Subcutaneous adipose tissue (tissue), 4 donors: ENCODE results near the gene CTDP1. TPM values are rescaled to one million over a fixed set of nuclear protein-coding genes. Genes with fewer than 3 reads are reported as not detected.

Source experiments
- total RNA-seq, 4 donors: library from RNA; depleted of rRNA; stranded (reverse); fragments of >200 nt; gene quantifications; one replicate each; pipeline ENCODE4 v1.1.0, GENCODE V29; 2016
- TF ChIP-seq, protein P1 (sequence below): fragments of 450-650 bp; IDR thresholded peaks from one replicate; pipeline ENCODE4 v1.5.1; 2016; ENCODE audit warnings: low read depth, mild to moderate bottlenecking, control low read depth, antibody characterized with exemption, moderate library complexity

The CTDP1 gene
- total RNA-seq, 4 donors from 2014 or later: 11.3 to 19.2 (median 16.2) TPM

DNA sequence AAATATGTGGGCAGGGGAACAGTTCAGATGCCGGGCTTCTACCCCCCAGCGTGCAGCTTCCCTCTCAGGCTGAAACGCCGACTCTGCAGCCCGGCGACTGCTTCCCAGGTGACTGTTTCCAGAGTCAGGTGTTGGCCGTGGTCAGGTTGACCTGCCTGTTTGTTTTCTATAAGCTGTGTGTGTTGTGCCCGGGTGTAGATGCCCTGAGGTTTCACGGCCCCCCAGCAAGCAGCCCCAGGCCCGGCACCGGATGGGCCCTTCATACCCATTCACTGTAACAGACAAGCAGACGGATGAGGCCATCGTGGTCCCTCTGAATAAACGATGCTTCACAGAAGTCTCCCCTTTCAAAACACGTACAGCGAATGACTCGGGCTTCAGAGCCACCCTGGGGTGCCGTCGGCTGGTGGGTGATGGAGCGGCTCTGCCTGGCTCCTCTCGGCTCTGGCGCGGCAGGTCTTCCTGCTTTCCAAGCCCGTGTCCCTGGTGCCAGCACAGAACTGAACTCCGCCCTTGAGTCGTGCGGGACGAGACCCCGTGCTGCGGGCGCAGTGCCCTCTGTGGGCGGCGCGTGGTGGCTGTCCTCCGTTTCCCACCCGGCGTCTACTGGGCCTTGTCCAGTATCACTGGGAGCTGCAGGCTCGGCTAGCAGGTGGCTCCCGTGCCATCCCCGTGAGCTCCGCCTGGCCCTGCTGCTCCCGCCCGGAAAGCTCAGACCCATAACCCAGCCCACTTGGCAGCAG, 103.1 kb downstream of the CTDP1 start:
- TF ChIP-seq, protein P1, sequence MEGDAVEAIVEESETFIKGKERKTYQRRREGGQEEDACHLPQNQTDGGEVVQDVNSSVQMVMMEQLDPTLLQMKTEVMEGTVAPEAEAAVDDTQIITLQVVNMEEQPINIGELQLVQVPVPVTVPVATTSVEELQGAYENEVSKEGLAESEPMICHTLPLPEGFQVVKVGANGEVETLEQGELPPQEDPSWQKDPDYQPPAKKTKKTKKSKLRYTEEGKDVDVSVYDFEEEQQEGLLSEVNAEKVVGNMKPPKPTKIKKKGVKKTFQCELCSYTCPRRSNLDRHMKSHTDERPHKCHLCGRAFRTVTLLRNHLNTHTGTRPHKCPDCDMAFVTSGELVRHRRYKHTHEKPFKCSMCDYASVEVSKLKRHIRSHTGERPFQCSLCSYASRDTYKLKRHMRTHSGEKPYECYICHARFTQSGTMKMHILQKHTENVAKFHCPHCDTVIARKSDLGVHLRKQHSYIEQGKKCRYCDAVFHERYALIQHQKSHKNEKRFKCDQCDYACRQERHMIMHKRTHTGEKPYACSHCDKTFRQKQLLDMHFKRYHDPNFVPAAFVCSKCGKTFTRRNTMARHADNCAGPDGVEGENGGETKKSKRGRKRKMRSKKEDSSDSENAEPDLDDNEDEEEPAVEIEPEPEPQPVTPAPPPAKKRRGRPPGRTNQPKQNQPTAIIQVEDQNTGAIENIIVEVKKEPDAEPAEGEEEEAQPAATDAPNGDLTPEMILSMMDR: no peak

DNA sequence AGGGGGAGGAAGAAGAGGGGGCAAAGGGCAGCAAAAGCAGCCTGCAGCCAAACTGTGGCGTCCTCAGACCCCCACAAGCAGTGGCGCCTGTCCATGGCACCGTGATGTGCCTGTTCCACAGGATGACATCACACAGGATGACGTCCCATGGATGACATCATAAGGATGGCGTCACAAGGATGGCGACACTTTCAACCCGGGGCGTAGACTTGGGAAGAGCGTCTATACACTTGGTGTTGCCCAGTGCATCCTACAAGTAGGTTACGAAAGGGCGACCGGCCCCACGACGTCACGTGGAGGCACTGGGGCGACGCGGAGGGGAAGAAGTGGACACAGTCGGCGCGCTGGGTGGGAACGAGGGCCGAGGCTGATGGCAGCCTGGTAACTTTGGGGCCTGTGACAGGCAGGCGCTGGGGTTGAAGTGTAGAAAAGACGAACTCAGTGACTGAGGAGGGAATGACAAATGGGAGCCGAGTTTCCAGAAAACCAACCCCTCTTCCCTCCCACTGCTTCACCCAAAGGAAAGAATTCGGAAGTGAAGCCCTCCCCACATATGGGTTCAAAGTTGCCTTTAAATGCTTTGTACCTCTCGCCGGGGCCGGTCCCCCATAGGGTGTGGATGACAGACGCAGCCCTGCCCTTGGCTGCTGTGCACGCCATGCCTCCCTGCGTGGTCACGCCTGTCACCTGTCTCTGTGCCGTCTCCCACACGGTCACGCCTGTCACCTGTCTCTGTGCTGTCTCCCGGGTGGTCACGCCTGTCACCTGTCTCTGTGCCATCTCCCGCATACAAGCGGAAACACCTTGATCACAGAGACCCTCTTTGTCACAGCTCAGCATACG, 104.7 kb downstream of the CTDP1 start:
- TF ChIP-seq, protein P1: no peak

DNA sequence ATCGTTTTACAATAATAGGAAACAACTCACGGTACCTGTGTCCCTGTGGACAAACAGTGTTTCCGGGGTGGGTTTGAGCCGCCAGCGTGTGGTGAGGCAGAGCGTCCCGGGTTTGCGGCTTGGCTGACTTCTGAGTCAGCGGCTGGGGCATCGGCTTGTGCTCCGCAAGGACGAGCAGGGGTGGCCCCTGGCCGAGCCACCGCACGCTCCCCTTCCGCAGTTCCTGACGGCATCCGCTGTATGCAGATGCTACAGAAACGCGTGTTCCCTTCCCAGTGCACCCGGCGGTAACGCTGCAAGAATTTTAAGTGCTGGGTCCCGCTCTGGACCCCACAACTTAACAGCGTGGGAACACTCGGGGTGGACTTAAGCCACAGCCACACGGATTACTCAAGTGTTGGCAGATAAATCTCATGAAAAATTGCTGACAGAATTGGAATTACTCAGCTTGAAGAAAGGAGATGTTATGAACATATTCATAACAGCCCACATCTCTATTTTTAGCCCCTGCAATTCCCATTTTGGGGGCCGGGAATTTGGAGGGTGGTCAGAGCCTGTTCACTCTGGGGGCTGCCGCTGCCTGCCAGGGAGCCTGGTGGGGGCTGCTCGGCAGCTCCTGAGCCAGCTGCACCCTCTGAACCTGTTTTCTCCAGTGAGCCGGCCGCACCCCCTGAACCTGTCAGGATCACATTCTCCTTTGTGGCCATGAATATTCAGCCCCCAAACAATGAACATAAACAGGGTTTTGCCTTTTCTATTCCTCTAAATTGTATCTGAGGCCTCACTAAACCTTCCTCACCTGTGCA, 105.6 kb downstream of the CTDP1 start:
- TF ChIP-seq, protein P1: no peak

DNA sequence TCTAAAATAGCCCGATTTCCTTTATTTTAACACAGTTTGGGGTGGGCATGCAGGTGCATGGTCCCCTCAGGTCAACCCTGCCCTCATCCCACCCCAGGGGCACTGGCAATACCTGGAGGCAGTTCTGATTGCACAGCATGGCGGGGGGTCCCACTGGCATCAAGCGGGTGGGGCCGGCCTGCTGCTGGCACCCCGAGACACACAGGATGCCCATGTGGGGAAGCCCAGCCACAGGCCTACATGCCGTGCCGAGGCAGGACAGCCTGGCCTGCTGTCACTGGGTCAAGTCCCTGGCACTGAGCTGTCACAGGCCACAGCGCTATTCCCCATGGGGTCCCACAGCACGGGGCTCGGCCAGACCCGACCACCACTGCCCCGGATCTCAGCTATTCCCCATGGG, 106.2 kb downstream of the CTDP1 start:
- TF ChIP-seq, protein P1: no peak

DNA sequence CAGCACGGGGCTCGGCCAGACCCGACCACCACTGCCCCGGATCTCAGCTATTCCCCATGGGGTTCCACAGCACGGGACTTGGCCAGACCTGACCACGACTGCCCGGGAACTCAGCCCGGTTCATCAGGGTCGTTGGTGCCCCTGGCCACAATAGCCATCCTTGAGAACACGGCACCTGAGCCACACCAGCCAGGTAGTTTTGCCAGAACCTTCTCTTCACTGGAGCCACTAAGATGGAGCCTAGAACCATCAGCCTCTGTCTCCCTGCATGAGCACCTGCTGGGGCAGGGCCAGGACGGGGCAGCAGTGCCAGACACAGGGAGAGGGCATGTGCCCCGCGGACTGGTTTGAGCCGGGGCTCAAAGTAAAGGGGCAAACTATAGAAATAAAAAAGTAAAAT, 106.7 kb downstream of the CTDP1 start:
- TF ChIP-seq, protein P1: no peak

DNA sequence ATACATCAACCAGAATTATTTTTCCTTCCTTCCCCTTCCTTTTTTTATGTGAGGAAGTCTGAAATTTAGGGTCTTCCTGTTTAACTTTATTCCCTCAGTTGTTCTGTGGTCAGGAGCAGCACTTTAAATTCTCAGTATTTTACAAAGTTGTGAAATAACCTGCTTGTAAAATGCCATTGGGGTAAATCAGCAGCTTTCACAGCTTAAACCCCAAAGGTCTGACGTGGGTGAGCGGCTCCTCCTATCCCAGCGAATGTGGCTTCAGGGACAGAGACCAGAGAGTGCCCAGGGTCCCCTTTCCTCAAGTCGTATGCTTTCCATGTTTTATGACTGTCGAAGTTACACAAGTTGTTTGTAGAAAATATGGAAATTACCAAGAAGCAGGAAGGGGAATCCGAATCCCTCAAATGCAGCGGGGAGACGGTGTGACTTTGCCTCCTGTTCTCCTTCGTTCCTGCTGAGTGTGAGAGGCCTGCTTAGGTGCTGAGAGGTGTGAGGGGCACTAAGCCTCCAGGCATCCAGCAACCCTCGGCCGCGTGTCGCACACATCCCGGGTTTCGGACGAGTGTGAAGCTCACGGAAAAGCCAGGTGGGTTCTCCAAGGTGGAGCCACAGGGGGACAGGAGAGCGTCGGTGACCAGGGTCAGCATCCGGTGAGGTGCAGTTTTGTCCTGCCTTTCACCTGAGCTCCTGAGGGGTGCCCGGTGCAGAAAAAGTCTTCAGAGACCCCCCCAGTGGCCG, 107.4 kb downstream of the CTDP1 start:
- TF ChIP-seq, protein P1: no peak
